Neuronal stem cell (in vitro differentiated cells): ENCODE data around the gene ZMYM1.
A peak's percentile ranks its signal among the peaks of the same experiment; 100 is the strongest.
"Not testable (repeated sequence)": the region's sequence is repeated elsewhere in the genome, so short reads cannot be mapped to it uniquely, and the experiment has no call there.

Source experiments
- DNase-seq: peaks from one replicate; pipeline ENCODE4 v3.0.0-alpha.2; 2013; ENCODE audit warnings: low spot score
- H2AFZ ChIP-seq: one replicate; pipeline ENCODE4 v1.6.1; 2013; ENCODE audit warnings: mild to moderate bottlenecking, low read length, inconsistent platforms
- H2AK5ac ChIP-seq: 2 replicates; pipeline ENCODE4 v1.6.1; 2013; ENCODE audit warnings: low read depth, mild to moderate bottlenecking, inconsistent platforms, low read length, moderate library complexity, mixed read lengths
- H2BK120ac ChIP-seq: 2 replicates; pipeline ENCODE4 v1.6.1; 2013; ENCODE audit warnings: low read depth, mild to moderate bottlenecking, inconsistent platforms, low read length, moderate library complexity, mixed read lengths
- H2BK12ac ChIP-seq: one replicate; pipeline ENCODE4 v1.6.1; 2013; ENCODE audit warnings: low read length, inconsistent platforms
- H2BK15ac ChIP-seq: 2 replicates; pipeline ENCODE4 v1.6.1; 2013; ENCODE audit warnings: mild to moderate bottlenecking, low read length, inconsistent platforms, mixed read lengths
- H2BK5ac ChIP-seq: one replicate; pipeline ENCODE4 v1.6.1; 2013; ENCODE audit warnings: inconsistent platforms, mild to moderate bottlenecking, low read length, moderate library complexity
- H3K14ac ChIP-seq: one replicate; pipeline ENCODE4 v1.6.1; 2013; ENCODE audit warnings: low read length, inconsistent platforms
- H3K18ac ChIP-seq: 2 replicates; pipeline ENCODE4 v1.6.1; 2013; ENCODE audit warnings: low read length, inconsistent platforms
- H3K23ac ChIP-seq: 2 replicates; pipeline ENCODE4 v1.6.1; 2013; ENCODE audit warnings: low read depth, mild to moderate bottlenecking, mixed read lengths, low read length, inconsistent platforms; ENCODE audit not compliant: poor library complexity
- H3K27ac ChIP-seq: replicated peaks from 3 replicates; pipeline ENCODE4 v1.5.1; 2013; ENCODE audit warnings: low read length, inconsistent platforms
- H3K27me3 ChIP-seq, 3 experiments: 2 replicates each; pipeline ENCODE4 v1.6.1; 2013; ENCODE audit warnings: low read length in 3 of 3, mild to moderate bottlenecking in 2 of 3, inconsistent platforms in 1 of 3, low read depth in 1 of 3, mixed read lengths in 1 of 3, moderate library complexity in 1 of 3; ENCODE audit not compliant: control insufficient read depth in 3 of 3, insufficient read depth in 3 of 3
- H3K36me3 ChIP-seq, 2 donors: replicated peaks in 1 of 2; 2 replicates each; pipeline ENCODE4 v1.6.1; 2013; ENCODE audit warnings: low read length in 2 of 2; ENCODE audit not compliant: control insufficient read depth in 2 of 2, insufficient read depth in 2 of 2
- H3K4ac ChIP-seq: 2 replicates; pipeline ENCODE4 v1.6.1; 2013; ENCODE audit warnings: inconsistent platforms, mild to moderate bottlenecking, low read length, moderate library complexity
- H3K4me1 ChIP-seq, 2 donors: 1 replicate in 1 of 2; 2 replicates in 1 of 2; pipeline ENCODE4 v1.6.1; 2013; ENCODE audit warnings: low read length in 2 of 2, low read depth in 1 of 2; ENCODE audit not compliant: control insufficient read depth in 2 of 2, insufficient read depth in 1 of 2
- H3K4me2 ChIP-seq: one replicate; pipeline ENCODE4 v1.6.1; 2013; ENCODE audit warnings: mild to moderate bottlenecking, low read length, inconsistent platforms; ENCODE audit not compliant: insufficient read depth, poor library complexity, severe bottlenecking
- H3K4me3 ChIP-seq, 2 donors: 2 replicates each; pipeline ENCODE4 v1.5.1; 2013; ENCODE audit warnings: low read length in 2 of 2, mild to moderate bottlenecking in 2 of 2, inconsistent platforms in 1 of 2, moderate library complexity in 1 of 2
- H3K79me1 ChIP-seq: one replicate; pipeline ENCODE4 v1.6.1; 2013; ENCODE audit warnings: low read depth, mild to moderate bottlenecking, inconsistent platforms, low read length, moderate library complexity
- H3K9ac ChIP-seq: one replicate; pipeline ENCODE4 v1.6.1; 2013; ENCODE audit warnings: mild to moderate bottlenecking, low read depth, low read length, inconsistent platforms; ENCODE audit not compliant: poor library complexity
- H3K9me3 ChIP-seq, 2 donors: replicated peaks in 1 of 2; 2 replicates each; pipeline versions ENCODE3 to v1.6.1; 2013; ENCODE audit warnings: low read length in 2 of 2, mild to moderate bottlenecking in 2 of 2, inconsistent platforms in 1 of 2, low read depth in 1 of 2, mixed read lengths in 1 of 2, moderate library complexity in 1 of 2; ENCODE audit not compliant: control insufficient read depth in 2 of 2, insufficient read depth in 1 of 2
- H4K8ac ChIP-seq: one replicate; pipeline ENCODE4 v1.6.1; 2013; ENCODE audit warnings: low read depth, mild to moderate bottlenecking, inconsistent platforms, low read length, moderate library complexity
- H4K91ac ChIP-seq: one replicate; pipeline ENCODE4 v1.6.1; 2013; ENCODE audit warnings: low read length, low read depth, mild to moderate bottlenecking, inconsistent platforms; ENCODE audit not compliant: poor library complexity
- WGBS, 2 donors: extraction: QIAGEN DNeasy Blood & Tissue Kit; methylation state at CpG; one replicate each; pipeline ENCODE4 v1.1.7; 2013; ENCODE audit warnings: missing lambda C conversion rate in 2 of 2, mixed read lengths in 1 of 2; ENCODE audit not compliant: insufficient read length in 2 of 2, insufficient replicate concordance in 1 of 2; ENCODE audit errors: extremely low coverage in 2 of 2; 5-methylcytosine and 5-hydroxymethylcytosine counted together

The ZMYM1 gene

DNA sequence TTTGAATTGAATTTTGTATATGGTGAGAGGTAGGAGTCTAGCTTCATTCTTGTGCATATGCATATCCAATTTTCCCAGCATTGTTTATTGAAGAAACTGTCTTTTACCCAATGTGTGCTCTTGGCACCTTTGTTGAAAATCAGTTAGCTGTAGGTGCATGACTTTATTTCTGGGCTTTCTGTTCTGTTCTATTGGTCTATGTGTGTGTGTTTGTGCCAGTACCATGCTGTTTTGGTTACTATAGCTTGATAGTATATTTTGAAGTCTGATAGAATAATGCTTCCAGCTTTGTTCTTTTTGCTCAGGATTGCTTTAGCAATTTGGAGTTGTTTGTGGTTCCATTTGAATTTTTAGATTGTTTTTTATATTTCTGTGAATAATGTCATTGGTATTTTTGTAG, 9.4 kb upstream of the ZMYM1 start:
- Histone ChIP-seq H3K4me1 (no peaks in the 10 kb centered on the region), H3K9me3 (peaks cover 0 to 4% of the 10 kb centered on the region in 2 donors), H3K9ac (no peak overlapping the region), H2BK15ac (no peak overlapping the region), H2BK5ac (no peak overlapping the region), H2AK5ac (no peak overlapping the region), H3K4me3 (no peak overlapping the region), H3K36me3 (no peaks in the 10 kb centered on the region), H4K8ac (no peak overlapping the region), H3K4me2 (no peak overlapping the region), H3K27ac (no peak overlapping the region), H3K18ac (no peak overlapping the region), H2BK120ac (no peak overlapping the region), H3K23ac (no peak overlapping the region), H2BK12ac (no peak overlapping the region), H2AFZ (no peak overlapping the region), H3K4ac (no peak overlapping the region), H3K14ac (no peak overlapping the region), H3K79me1 (peaks cover 2% of the 10 kb centered on the region), H3K27me3 (no peaks in the 10 kb centered on the region), H4K91ac (no peak overlapping the region)
- DNase-seq: no peak

DNA sequence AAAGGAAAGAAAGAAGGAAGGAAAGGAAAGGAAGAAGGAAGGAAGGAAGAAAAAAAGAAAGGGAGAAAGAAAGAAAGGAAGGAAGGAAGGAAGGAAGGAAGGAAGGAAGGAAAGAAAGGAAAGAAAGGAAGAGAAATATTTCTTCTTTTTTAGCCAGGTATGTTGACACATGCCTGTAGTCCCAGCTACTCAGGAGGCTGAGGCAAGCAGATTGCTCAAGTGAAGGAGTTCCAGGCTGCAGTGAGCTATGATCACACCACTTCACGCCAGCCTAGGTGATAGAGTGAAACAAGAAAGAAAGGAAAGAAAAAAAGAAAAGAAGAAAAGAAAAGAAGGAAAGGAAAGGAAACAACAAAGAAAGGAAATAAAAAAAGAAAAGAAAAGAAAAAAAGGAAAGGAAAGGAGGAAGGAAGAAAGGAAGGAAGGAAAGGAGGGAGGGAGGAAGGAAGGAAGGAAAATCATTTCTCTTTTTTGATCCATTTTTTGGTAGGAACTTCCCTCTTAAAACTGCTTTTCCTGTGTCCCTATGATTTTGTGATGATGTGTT, 5.8 kb upstream of the ZMYM1 start:
- H3K27me3 ChIP-seq: no peaks in the 10 kb centered on the region
- no peaks in the 10 kb centered on the region for H3K4me1 ChIP-seq
- H3K18ac ChIP-seq: no peak overlapping the region
- no CpG with 5 or more reads among the region's 1 CpG for WGBS, 2 donors
- no peak overlapping the region for H3K27ac ChIP-seq
- no peak overlapping the region for H3K4me3 ChIP-seq
- H3K14ac ChIP-seq: no peak overlapping the region
- DNase-seq: no peak
- H3K9ac ChIP-seq: no peak overlapping the region
- H2BK12ac ChIP-seq: no peak overlapping the region
- no peak overlapping the region for H3K23ac ChIP-seq
- H2AFZ ChIP-seq: no peak overlapping the region
- no peak overlapping the region for H2BK15ac ChIP-seq
- no peak overlapping the region for H4K91ac ChIP-seq
- no peaks in the 10 kb centered on the region for H3K36me3 ChIP-seq
- peaks cover 0 to 4% of the 10 kb centered on the region in 2 donors for H3K9me3 ChIP-seq
- H2BK120ac ChIP-seq: no peak overlapping the region
- no peak overlapping the region for H2BK5ac ChIP-seq
- H4K8ac ChIP-seq: no peak overlapping the region
- H3K4ac ChIP-seq: no peak overlapping the region
- no peak overlapping the region for H3K4me2 ChIP-seq
- H2AK5ac ChIP-seq: no peak overlapping the region
- peaks cover 2% of the 10 kb centered on the region for H3K79me1 ChIP-seq

DNA sequence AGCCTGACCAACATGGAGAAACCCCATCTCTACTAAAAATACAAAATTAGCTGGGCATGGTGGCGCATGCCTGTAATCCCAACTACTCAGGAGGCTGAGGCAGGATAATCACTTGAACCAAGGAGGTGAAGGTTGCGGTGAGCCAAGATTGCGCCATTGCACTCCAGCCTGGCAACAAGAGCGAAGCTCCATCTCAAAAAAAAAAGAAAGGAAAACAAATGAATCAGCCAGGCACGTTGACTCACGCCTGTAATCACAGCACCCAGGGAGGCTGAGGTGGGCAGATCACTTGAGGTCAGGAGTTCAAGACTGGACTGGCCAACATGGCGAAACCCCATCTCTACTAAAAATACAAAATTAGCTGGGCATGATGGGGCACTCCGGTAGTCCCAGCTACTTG, 2.8 kb upstream of the ZMYM1 start:
- H3K27me3 ChIP-seq, H2BK120ac ChIP-seq, H3K9ac ChIP-seq, H2BK12ac ChIP-seq, H3K4me1 ChIP-seq, H3K23ac ChIP-seq, H2AFZ ChIP-seq, H2AK5ac ChIP-seq, H2BK5ac ChIP-seq, H3K4me2 ChIP-seq, H3K36me3 ChIP-seq, H3K14ac ChIP-seq, H3K9me3 ChIP-seq, H3K4me3 ChIP-seq, H4K91ac ChIP-seq, H4K8ac ChIP-seq, H2BK15ac ChIP-seq, H3K27ac ChIP-seq, H3K4ac ChIP-seq, H3K18ac ChIP-seq, H3K79me1 ChIP-seq, DNase-seq: not testable (repeated sequence)
- no CpG with 5 or more reads among the region's 8 CpGs for WGBS, 2 donors

DNA sequence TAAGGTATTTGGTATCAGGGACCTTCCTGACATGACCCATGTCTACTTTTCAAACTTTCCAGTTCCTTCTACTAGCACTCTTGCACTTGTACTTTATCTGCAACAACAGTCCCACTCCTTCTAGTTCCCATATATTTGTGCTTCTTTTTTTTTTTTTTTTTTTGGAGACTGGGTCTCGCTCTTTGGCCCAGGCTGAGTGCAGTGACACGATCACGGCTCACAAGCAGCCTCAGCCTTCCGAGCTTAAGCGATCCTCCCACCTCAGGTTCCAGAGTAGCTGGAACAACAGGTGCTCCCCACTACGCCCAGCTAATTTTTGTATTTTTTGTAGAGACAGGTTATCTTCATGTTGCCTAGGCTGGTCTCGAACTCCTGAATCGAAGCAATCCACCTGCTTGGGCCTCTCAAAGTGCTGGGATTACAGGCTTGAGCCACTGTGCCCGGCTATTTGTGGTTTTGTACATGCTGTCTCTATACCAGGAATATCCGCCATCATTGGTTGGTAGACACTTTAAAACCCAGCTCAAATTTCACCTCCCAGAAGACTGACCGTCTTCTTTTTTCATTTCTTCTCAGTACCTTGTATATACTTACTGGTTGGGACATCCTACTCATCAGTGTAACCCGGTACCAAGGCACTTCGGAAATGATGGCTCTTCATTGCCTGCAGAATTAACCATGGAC, 1.1 kb downstream of the ZMYM1 start:
- Histone ChIP-seq H3K18ac (no peak overlapping the region), H4K91ac (no peak overlapping the region), H3K27ac (no peak overlapping the region), H3K9ac (no peak overlapping the region), H3K23ac (no peak overlapping the region), H3K14ac (no peak overlapping the region), H3K27me3 (no peaks in the 10 kb centered on the region), H4K8ac (no peak overlapping the region), H2AFZ (peak overlapping the region; percentile 77), H3K4me2 (peak overlapping the region; percentile 56), H3K9me3 (peaks cover 0 to 11% of the 10 kb centered on the region in 2 donors), H3K4me1 (peaks cover 0 to 7% of the 10 kb centered on the region in 2 donors), H3K4me3 (peak overlapping the region in 1 of 2 donors; percentile 94), H2BK5ac (no peak overlapping the region), H2BK12ac (no peak overlapping the region), H2BK120ac (no peak overlapping the region), H2BK15ac (no peak overlapping the region), H3K4ac (no peak overlapping the region), H3K36me3 (peaks cover 1 to 28% of the 10 kb centered on the region in 2 donors), H3K79me1 (peaks cover 3% of the 10 kb centered on the region), H2AK5ac (no peak overlapping the region)
- no peak for DNase-seq
- WGBS, 2 donors: no CpG with 5 or more reads among the region's 13 CpGs
